ENCODE data around the gene FREM1. TPM values are rescaled to one million over a fixed set of nuclear protein-coding genes. Genes with fewer than 3 reads are reported as not detected.
A peak's percentile ranks its signal among the peaks of the same experiment; 100 is the strongest.
"Not testable (repeated sequence)": the region's sequence is repeated elsewhere in the genome, so short reads cannot be mapped to it uniquely, and the experiment has no call there.

Gene FREM1
- total RNA-seq, 1 experiment from 2014 or later = 1.8 TPM

DNA sequence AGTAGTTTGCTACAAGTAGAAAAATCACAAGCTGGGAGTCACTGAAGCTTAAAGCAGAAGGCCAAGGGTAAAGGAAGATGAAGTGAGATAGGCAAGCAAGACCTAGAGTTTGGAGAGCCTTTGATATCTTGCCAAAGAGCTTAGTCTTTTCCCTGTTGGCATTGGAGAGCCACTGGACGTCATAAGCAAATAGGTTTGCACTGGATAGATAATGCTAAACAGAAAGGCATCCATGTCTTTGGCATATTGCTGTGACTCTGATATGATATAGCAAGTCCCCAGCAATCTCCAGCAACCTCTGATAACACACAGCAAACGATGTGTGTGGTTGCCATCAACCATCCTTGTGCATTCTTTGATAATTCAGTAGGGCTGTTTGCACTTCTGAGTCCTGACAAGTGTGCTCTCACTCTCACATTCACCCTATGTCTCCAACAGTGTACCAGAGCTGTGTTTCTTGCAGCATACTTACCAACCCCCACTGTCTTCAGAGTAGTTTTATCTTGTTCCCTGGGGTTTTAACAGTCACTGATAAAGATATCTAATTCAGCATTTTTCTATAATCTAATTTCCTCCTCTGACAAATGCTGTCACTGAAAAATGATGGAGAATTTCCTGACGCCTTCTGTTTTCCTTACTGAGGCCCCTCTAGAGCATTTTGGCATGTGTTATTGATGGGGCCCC, 16.9 kb upstream of the FREM1 start:
- Histone ChIP-seq H3K27me3 (replicated peaks) (no peaks in the 10 kb centered on the region), H3K4me3 (no peak overlapping the region), H3K27ac (no peak overlapping the region), H3K9me3 (replicated peaks) (no peaks in the 10 kb centered on the region), H3K36me3 (no peaks in the 10 kb centered on the region), H3K4me1 (replicated peaks) (no peaks in the 10 kb centered on the region)
- no peak for DNase-seq (ENCODE audit: low read depth in 1 of 2, low spot score in 2 of 2)

- no peak overlapping the region for H3K4me3 ChIP-seq
- DNase-seq (ENCODE audit: low read depth in 1 of 2, low spot score in 2 of 2) = no peak
- H3K9me3 ChIP-seq (replicated peaks) = no peaks in the 10 kb centered on the region
Measured at GRCh38 chr9:14924230-14925219, 14.3 kb upstream of the FREM1 start.

GRCh38 chr9:14923701-14924100, 13.5 kb upstream of the FREM1 start:
- no peaks in the 10 kb centered on the region for H3K4me1 ChIP-seq (replicated peaks)
- DNase-seq (ENCODE audit: low read depth in 1 of 2, low spot score in 2 of 2) = no peak
- H3K4me3 ChIP-seq = no peak overlapping the region
- no peaks in the 10 kb centered on the region for H3K9me3 ChIP-seq (replicated peaks)
- H3K27ac ChIP-seq = no peak overlapping the region
- H3K36me3 ChIP-seq = no peaks in the 10 kb centered on the region
- H3K27me3 ChIP-seq (replicated peaks) = no peaks in the 10 kb centered on the region

More at GRCh38 chr9:14924230-14925219, 14.3 kb upstream of the FREM1 start:
- Histone ChIP-seq H3K4me1 (replicated peaks) (no peaks in the 10 kb centered on the region), H3K27me3 (replicated peaks) (no peaks in the 10 kb centered on the region), H3K36me3 (no peaks in the 10 kb centered on the region), H3K27ac (no peak overlapping the region)

GRCh38 chr9:14920805-14921204, 10.6 kb upstream of the FREM1 start:
- DNase-seq (ENCODE audit: low read depth in 1 of 2, low spot score in 2 of 2); H3K27me3 ChIP-seq (replicated peaks); H3K4me3 ChIP-seq; H3K4me1 ChIP-seq (replicated peaks); H3K27ac ChIP-seq; H3K9me3 ChIP-seq (replicated peaks); H3K36me3 ChIP-seq: not testable (repeated sequence)

DNA sequence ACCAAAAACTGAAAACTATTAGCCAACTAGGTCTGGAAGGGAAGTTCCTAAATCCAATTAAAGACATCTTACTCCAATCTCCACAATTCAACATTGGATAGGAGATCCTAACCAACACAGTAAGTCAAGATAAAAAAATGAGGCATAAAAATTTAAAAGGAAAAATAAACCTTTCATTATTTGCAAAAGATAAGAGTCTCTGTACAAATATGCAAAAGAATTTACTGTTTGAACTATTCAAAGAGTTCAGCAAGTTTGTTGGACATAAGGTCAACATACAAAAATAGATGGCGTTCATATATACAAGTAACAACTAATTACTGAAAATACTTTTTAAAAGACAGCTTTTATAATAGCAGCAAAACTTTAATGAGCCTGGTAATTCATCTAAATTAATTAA, 3.1 kb upstream of the FREM1 start:
- no peaks in the 10 kb centered on the region for H3K9me3 ChIP-seq (replicated peaks)
- H3K27me3 ChIP-seq (replicated peaks) = no peaks in the 10 kb centered on the region
- no peaks in the 10 kb centered on the region for H3K36me3 ChIP-seq
- peaks cover 14% of the 10 kb centered on the region for H3K4me1 ChIP-seq (replicated peaks)
- DNase-seq (ENCODE audit: low read depth in 1 of 2, low spot score in 2 of 2) = no peak
- no peak overlapping the region for H3K4me3 ChIP-seq
- no peak overlapping the region for H3K27ac ChIP-seq

DNA sequence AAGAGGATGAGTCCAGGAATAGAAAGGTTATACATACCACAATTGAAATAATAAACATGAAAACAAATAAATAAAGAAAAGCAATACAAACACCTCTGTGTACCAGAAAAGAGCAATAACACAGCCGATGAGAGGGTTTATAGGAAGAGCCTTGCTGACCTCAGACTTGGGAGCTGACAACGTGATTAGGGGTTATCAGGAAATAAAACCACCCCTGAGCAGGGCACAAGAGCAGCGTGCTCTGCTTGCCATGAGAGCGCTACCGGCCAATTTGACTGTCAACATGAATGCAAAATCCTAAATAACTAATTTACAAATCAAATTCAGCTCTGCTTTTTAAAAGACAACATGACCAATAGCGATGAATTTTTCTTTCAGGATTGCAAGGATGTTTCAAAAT, 2.6 kb upstream of the FREM1 start:
- no peak overlapping the region for H3K27ac ChIP-seq
- no peaks in the 10 kb centered on the region for H3K9me3 ChIP-seq (replicated peaks)
- H3K27me3 ChIP-seq (replicated peaks) = no peaks in the 10 kb centered on the region
- H3K4me1 ChIP-seq (replicated peaks) = peaks cover 14% of the 10 kb centered on the region
- no peaks in the 10 kb centered on the region for H3K36me3 ChIP-seq
- DNase-seq (ENCODE audit: low read depth in 1 of 2, low spot score in 2 of 2) = no peak
- no peak overlapping the region for H3K4me3 ChIP-seq

- Histone ChIP-seq H3K27ac (no peak overlapping the region), H3K27me3 (replicated peaks) (no peaks in the 10 kb centered on the region), H3K36me3 (no peaks in the 10 kb centered on the region), H3K9me3 (replicated peaks) (no peaks in the 10 kb centered on the region), H3K4me3 (no peak overlapping the region), H3K4me1 (replicated peaks) (peaks cover 14% of the 10 kb centered on the region)
- DNase-seq (ENCODE audit: low read depth in 1 of 2, low spot score in 2 of 2) = no peak
Measured at GRCh38 chr9:14911046-14911445, 818 bp upstream of the FREM1 start.

DNA sequence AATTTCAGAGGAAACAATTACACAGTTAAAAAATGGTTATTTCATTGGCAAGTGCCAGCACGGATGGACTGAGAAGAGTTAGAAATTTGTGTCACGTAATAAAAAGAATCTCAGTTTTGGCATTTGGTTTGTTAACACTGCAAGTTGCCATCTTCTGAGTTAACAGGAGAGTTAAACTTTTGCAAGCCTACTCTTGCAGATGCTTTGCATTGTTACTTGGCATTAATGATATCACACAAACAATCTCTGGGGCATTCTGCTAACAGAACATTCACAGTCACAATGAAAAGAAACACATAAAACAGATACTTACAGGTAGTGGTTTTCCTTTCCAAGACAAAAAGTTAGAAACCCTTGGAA, 647 bp downstream of the FREM1 start:
- H3K27ac ChIP-seq = no peak overlapping the region
- no peaks in the 10 kb centered on the region for H3K9me3 ChIP-seq (replicated peaks)
- H3K36me3 ChIP-seq = no peaks in the 10 kb centered on the region
- peak in 1 of 2 experiments; percentile 2 for DNase-seq (ENCODE audit: low read depth in 1 of 2, low spot score in 2 of 2)
- no peaks in the 10 kb centered on the region for H3K27me3 ChIP-seq (replicated peaks)
- peaks cover 14% of the 10 kb centered on the region for H3K4me1 ChIP-seq (replicated peaks)
- H3K4me3 ChIP-seq = 0 out of 2 replicates have a peak overlapping the region, but pooled peaks have one; percentile 6

DNA sequence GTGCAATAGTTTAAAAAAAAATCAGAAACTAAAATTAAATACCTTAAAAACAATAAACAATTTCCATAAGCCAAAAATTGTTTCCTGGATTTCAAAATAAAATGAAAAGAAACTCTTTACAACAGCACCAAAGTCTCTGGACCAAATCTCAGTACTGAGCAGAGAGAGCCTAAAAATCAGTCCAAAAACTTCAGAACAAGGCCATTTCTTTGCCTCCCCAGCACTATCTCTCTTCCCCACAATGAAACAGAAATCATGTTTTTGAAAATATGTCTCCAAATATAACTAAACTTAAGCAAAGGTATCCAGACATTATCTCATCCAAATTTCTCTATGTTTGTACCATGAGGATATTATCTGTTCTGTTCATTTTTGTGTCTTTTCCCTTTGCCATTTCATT, 1.0 kb downstream of the FREM1 start:
- Histone ChIP-seq H3K4me3 (no peak overlapping the region), H3K9me3 (replicated peaks) (no peaks in the 10 kb centered on the region), H3K27ac (no peak overlapping the region), H3K4me1 (replicated peaks) (peaks cover 14% of the 10 kb centered on the region), H3K36me3 (no peaks in the 10 kb centered on the region), H3K27me3 (replicated peaks) (no peaks in the 10 kb centered on the region)
- DNase-seq (ENCODE audit: low read depth in 1 of 2, low spot score in 2 of 2) = no peak

- Histone ChIP-seq H3K36me3 (no peaks in the 10 kb centered on the region), H3K27me3 (replicated peaks) (no peaks in the 10 kb centered on the region), H3K4me1 (replicated peaks) (peaks cover 14% of the 10 kb centered on the region), H3K27ac (no peak overlapping the region), H3K4me3 (no peak overlapping the region), H3K9me3 (replicated peaks) (no peaks in the 10 kb centered on the region)
- no peak for DNase-seq (ENCODE audit: low read depth in 1 of 2, low spot score in 2 of 2)
Measured at GRCh38 chr9:14908295-14909180, 1.7 kb downstream of the FREM1 start.

GRCh38 chr9:14907696-14908095, 2.5 kb downstream of the FREM1 start:
- H3K4me3 ChIP-seq = no peak overlapping the region
- peaks cover 14% of the 10 kb centered on the region for H3K4me1 ChIP-seq (replicated peaks)
- H3K27me3 ChIP-seq (replicated peaks) = no peaks in the 10 kb centered on the region
- H3K27ac ChIP-seq = no peak overlapping the region
- H3K9me3 ChIP-seq (replicated peaks) = no peaks in the 10 kb centered on the region
- DNase-seq (ENCODE audit: low read depth in 1 of 2, low spot score in 2 of 2) = no peak
- no peaks in the 10 kb centered on the region for H3K36me3 ChIP-seq

DNA sequence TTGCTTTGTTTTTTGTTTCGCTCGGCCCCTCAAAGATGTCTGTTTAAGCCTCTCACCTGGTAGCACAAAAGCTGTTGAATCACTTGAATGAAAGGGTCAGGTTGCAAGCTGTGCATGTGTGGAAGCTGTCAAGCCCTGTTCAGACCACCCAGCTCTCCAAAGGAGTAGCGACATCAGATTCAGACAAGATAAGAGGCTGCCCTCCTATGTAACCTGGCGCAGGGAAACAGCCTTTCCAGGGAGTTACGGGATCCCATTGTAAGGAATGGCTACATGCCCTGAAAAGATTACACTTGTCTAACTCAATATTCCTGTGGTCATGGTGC, 2.9 kb downstream of the FREM1 start:
- Histone ChIP-seq H3K4me3 (no peak overlapping the region), H3K9me3 (replicated peaks) (no peaks in the 10 kb centered on the region), H3K27me3 (replicated peaks) (no peaks in the 10 kb centered on the region), H3K27ac (no peak overlapping the region), H3K4me1 (replicated peaks) (peaks cover 14% of the 10 kb centered on the region), H3K36me3 (no peaks in the 10 kb centered on the region)
- DNase-seq (ENCODE audit: low read depth in 1 of 2, low spot score in 2 of 2) = no peak

- no peak overlapping the region for H3K27ac ChIP-seq
Measured at GRCh38 chr9:14906644-14907359, 3.4 kb downstream of the FREM1 start.

More at GRCh38 chr9:14906644-14907359, 3.4 kb downstream of the FREM1 start:
- no peaks in the 10 kb centered on the region for H3K9me3 ChIP-seq (replicated peaks)
- H3K4me3 ChIP-seq = no peak overlapping the region
- peaks cover 14% of the 10 kb centered on the region for H3K4me1 ChIP-seq (replicated peaks)
- no peaks in the 10 kb centered on the region for H3K36me3 ChIP-seq
- no peak for DNase-seq (ENCODE audit: low read depth in 1 of 2, low spot score in 2 of 2)
- no peaks in the 10 kb centered on the region for H3K27me3 ChIP-seq (replicated peaks)

Measured in SJSA1 (cell line).